GM21528 (cell line): Measurements from ENCODE around the gene CAMK2N2.
A peak's percentile ranks its signal among the peaks of the same experiment; 100 is the strongest.

Experiments used
- ATAC-seq: cut with Tn5 transposase; IDR thresholded peaks from one replicate; pipeline ENCODE4 v1.9.1; 2021; ENCODE audit warnings: mild to moderate bottlenecking, moderate library complexity; ENCODE audit not compliant: unreplicated experiment, low FRiP score

CAMK2N2 gene

DNA sequence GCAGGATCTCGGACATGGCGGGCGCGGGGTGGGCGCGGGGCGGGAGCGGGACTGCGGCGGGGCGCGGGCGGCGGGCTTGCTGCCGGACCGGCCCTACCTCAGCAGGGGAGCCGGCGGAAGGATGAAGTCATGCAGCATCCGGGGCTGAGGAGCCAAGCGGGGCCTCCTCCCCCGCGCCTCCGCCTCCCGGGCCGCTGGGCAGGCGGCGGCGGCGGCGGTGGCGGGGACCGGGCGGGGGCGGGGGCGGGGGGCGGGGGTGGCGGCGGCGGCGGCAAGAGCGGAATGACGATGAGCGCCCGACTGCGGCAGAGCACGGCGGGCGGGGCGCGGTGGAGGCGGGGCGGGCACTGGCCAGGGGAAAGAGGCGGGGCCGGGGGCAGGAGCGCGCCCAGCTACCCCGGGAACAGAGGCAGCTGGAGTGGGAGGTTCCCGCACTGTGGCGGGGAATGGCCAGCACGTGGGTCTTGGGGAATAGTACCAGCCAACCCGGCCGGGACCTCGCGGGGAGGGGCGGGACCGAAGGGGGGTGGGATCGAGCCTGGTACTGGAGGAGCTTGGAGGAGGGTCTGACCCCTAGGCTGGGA lies at the start of gene CAMK2N2:
Gene CAMK2N2, minus strand, starts transcription at position 284 of the 584 bp plus-strand sequence. Its CDS starts 268 bp downstream, at position 16.
- no peak for ATAC-seq

GRCh38 chr3:184308744-184309143 lies 47.4 kb upstream of the CAMK2N2 start:
- no peak for ATAC-seq

DNA sequence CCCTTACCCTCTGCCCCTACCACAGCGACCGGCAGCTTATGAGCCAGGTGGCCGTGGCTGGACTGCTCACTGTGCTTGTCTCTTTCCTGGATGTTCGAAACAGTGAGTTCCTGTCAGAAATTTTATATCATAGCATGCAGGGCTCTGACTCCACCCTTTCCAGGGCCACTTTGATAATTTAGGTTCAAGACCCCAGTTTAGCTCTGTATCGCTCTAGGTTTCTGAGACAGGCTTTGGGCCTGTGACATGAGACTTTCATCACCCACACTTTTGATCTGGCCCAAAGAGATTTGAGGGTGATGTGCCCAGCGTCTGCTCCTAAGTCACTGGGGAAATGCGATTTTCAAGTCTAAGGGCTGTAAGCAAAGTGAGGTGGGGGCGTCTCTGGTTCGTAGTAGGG lies 46.6 kb upstream of the CAMK2N2 start:
- no peak for ATAC-seq

DNA sequence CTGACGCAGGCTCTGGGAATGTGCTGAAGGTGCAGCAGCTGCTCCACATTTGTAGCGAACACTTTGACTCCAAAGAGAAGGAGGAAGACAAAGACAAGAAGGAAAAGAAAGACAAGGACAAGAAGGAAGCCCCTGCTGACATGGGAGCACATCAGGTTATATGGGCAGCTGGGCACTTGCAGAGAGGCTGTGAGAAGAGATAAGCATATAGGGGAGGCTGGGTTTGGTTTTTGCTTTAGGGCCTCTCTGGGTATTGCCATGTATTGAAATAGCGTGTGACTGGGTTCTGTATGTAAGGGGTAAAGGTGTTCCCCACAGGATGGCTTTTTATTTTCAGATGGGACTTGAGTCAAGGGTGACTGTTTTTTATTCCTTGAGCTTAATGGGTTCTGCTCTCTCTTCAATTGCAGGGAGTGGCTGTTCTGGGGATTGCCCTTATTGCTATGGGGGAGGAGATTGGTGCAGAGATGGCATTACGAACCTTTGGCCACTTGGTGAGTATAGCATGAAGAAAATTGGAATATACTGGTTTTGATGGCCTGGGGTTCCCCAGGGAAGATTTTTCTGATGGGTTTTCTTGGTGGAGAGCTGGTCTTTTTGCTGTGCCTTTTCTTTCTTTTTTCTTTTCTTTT lies 45.1 kb upstream of the CAMK2N2 start:
- ATAC-seq: no peak

DNA sequence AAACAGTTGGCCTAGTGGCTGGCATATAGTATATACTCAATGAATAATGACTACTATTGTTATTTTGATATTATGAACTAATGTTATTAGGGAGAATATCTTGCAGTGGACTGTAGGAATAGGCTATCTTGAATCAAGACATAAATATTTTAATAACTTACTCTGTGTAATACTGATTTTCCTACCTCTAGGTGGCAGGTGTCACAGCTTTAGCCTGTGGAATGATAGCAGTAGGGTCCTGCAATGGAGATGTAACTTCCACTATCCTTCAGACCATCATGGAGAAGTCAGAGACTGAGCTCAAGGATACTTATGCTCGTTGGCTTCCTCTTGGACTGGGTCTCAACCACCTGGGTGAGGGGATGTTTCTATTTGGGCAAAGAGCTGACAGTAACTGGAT lies 44.2 kb upstream of the CAMK2N2 start:
- no peak for ATAC-seq

- ATAC-seq: no peak
These were observed 39.0 kb upstream of the CAMK2N2 start for GRCh38 chr3:184300378-184300720.

DNA sequence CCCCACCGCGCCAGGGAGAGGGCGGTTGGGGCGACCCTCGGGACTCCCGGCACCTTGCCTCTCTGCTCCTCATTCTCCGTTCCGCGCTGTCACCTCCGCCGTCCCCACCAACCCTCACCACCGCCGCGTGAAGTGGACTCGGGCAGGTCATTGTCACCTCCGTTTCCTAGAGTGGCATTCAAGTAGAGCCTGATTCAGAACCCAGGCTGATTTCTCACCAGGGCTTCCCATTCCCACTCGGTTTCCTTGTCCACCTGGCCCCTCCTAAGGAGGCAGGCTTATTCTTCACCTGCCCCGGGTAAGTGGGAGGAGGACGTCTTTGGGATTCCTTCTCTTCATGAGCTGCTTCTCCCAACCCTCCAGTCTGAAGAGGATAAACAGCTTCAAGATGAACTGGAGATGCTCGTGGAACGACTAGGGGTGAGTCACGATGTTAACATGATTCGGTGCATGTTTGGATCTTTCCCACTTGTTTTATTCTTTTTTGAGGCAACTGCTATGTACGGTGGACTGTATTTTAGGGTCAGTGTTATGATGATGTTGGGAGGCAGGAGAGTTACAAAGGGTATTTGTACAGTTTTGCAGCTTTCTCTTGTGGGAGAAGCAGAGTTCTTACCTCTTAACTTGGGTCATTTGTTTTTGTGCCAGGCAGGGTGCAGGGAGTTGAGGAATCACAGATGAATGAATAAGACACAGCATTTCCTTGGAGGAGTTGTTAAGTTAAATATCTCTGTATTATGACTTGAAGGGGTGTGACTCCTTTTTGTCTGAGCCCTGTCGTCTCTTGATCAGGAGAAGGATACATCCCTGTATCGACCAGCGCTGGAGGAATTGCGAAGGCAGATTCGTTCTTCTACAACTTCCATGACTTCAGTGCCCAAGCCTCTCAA lies 38.4 kb upstream of the CAMK2N2 start:
- no peak for ATAC-seq

DNA sequence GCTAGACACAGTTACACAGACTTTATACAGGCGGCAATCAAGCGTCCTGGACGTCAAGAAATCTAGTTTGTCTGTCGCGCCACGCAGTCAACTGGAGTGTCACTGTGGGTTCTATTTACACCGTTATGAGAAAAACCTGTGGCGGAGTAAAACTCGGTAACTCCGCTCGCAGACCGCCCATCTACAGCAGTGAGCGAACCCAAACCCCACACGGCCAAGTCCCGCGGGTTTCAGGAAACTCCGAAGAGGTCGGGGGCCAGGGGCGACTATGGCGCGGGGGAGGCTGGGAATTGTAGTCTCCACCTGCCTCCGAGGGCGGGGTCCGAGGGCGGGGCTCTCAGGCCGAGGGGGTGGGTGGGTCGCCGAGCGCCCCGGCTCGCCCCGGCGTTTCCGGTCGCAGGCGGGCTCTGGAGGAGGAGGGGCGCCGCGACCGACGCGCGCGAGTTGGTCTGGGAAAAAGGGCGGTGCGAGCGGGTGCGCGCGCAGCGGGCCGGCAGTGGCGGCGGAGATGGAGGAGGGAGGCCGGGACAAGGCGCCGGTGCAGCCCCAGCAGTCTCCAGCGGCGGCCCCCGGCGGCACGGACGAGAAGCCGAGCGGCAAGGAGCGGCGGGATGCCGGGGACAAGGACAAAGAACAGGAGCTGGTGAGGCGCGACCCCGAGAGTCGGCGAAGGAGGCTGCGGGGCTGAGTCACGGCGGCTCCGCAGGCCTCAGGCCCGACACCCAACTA lies 37.6 kb upstream of the CAMK2N2 start, which contains the start of gene PSMD2:
Gene PSMD2, plus strand, starts transcription at position 483 of the 729 bp plus-strand sequence. Its CDS starts 26 bp downstream, at position 509.
- peak; percentile 92 for ATAC-seq

DNA sequence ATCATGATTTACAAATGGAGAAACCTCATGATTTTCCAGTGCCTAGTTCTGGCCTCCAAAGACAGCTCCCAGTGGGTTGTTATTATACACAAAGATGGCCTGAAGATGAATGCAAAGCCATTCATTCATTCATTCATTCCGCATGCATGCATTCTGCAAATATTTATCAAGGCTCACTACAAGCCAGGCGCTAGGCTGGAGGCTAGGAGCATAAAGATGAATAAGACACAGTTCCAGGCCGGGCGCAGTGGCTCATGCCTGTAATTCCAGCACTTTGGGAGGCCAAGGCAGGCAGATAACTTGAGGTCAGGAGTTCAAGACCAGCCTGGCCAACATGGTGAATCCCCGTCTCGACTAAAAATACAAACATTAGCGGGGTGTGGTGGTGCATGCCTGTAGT lies 35.3 kb upstream of the CAMK2N2 start:
- ATAC-seq: no peak

GRCh38 chr3:184295771-184296170 lies 34.4 kb upstream of the CAMK2N2 start:
- no peak for ATAC-seq

- no peak for ATAC-seq
These were observed 30.5 kb upstream of the CAMK2N2 start for GRCh38 chr3:184291738-184292445.

- no peak for ATAC-seq
These were observed 29.8 kb upstream of the CAMK2N2 start for GRCh38 chr3:184291044-184291737.

DNA sequence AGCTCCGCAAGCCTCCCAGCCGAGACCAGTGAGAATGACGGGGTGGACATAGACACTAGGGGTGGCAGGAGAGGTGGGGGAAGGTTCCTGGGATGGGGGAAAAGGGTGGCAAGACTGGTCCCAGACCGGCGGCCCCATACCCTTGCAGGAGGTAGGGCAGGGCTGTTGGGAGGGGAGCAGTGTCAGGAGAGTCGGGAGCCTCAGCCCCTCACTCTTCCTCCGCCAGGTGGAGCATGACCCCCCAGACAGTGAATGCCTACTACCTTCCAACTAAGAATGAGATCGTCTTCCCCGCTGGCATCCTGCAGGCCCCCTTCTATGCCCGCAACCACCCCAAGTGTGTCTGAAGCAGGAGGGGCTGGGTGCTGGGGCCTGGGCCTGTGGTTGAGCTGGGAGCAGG lies 29.0 kb upstream of the CAMK2N2 start:
- ATAC-seq: no peak

DNA sequence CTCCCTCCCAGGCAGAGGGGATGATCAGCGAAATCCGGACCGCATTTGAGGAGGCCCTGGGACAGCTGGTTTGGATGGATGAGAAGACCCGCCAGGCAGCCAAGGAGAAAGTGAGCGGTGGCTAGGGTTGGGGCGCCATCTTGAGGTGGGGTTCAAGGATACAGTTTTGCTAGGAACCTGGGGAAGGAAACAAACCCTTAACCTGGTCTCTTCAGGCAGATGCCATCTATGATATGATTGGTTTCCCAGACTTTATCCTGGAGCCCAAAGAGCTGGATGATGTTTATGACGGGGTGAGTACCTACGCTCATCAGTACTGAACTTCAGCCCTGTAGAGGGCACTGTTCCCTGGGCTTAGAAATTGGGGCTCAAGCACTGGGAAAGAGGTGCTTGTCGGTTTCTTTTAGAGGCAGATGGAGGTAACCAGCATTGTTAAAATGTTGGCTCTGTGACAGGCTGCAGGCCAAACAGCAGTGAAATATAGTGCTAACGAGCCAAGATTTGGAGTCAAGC lies 28.1 kb upstream of the CAMK2N2 start:
- no peak for ATAC-seq

DNA sequence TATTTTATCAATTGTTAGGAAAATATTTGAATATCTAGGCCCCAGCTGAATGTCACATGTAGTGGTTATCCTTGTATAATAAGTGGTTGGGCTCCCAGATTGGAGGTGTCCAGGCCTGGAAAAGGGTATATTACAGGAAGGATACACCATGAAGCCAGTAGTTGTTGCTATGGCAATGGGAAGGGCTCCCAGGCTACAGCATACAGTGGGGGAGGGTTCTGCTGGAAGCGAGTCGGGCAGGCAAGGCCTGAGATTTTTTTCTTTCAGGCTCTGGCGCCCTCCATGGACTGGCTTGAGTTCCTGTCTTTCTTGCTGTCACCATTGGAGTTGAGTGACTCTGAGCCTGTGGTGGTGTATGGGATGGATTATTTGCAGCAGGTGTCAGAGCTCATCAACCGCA lies 23.3 kb upstream of the CAMK2N2 start:
- ATAC-seq: no peak

DNA sequence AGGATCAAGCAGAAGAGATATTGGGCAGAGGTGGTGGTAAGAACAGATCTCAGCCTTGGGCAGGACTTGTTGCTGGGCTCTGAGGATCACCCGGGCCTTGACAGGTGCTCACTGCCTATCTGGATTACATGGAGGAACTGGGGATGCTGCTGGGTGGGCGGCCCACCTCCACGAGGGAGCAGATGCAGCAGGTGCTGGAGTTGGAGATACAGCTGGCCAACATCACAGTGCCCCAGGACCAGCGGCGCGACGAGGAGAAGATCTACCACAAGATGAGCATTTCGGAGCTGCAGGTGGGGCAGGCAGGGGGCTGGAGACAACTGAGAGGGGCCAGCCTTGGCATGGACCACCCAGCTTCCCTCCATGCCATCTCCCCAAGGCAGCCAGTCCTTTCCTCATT lies 22.3 kb upstream of the CAMK2N2 start:
- ATAC-seq: no peak

- ATAC-seq: no peak
These were observed 21.6 kb upstream of the CAMK2N2 start for GRCh38 chr3:184282941-184283340.

DNA sequence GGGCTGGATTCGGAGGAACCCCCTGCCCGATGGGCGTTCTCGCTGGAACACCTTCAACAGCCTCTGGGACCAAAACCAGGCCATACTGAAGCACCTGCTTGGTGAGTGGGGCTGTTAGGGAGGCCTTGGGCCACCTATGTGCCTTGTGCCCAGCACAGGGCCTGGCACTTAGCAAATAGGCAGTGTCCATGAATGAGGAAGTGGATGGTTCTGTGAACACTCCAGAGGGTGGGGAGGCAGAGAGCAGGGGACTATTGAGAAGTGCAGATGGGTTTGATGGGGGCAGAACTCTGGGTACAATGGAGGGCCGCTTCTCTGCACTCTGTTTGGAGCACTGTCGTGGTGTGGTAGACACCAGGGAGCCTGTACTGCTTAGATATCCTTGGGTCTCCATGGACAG lies 16.0 kb upstream of the CAMK2N2 start:
- no peak for ATAC-seq
